Liver (tissue), 9 donors: Measurements from ENCODE around the gene IRF3. TPM values are rescaled to one million over a fixed set of nuclear protein-coding genes. Genes with fewer than 3 reads are reported as not detected.

Experiments
- DNase-seq: peaks from one replicate; pipeline ENCODE4 v3.0.0-alpha.2; 2017; ENCODE audit warnings: low spot score
- H3K27ac ChIP-seq, 2 donors: one replicate each; pipeline ENCODE4 v1.7.0; 2013; ENCODE audit warnings: inconsistent platforms in 2 of 2, low read length in 2 of 2, control low read depth in 1 of 2, low read depth in 1 of 2, mild to moderate bottlenecking in 1 of 2
- H3K27me3 ChIP-seq, 4 donors: one replicate each; pipeline versions ENCODE4 v1.6.1 to v1.7.0; 2013; ENCODE audit warnings: low read length in 3 of 4, inconsistent platforms in 1 of 4, mild to moderate bottlenecking in 1 of 4, moderate library complexity in 1 of 4; ENCODE audit not compliant: control insufficient read depth in 4 of 4, insufficient read depth in 4 of 4
- H3K36me3 ChIP-seq, 4 donors: one replicate each; pipeline versions ENCODE4 v1.6.1 to v1.7.0; 2013; ENCODE audit warnings: low read length in 3 of 4, mild to moderate bottlenecking in 3 of 4, low read depth in 1 of 4, moderate library complexity in 1 of 4; ENCODE audit not compliant: control insufficient read depth in 4 of 4, insufficient read depth in 3 of 4
- H3K4me1 ChIP-seq, 4 donors: one replicate each; pipeline versions ENCODE4 v1.6.1 to v1.7.0; 2013; ENCODE audit warnings: low read length in 3 of 4, mild to moderate bottlenecking in 3 of 4, moderate library complexity in 1 of 4; ENCODE audit not compliant: control insufficient read depth in 4 of 4, insufficient read depth in 4 of 4
- H3K4me3 ChIP-seq, 3 donors: one replicate each; pipeline versions ENCODE4 v1.6.1 to v1.7.0; 2013; ENCODE audit warnings: low read length in 3 of 3, control low read depth in 1 of 3, low read depth in 1 of 3, mild to moderate bottlenecking in 1 of 3
- H3K9ac ChIP-seq, 2 donors: one replicate each; pipeline ENCODE4 v1.7.0; 2013; ENCODE audit warnings: low read length in 2 of 2, mild to moderate bottlenecking in 2 of 2, moderate library complexity in 2 of 2, control low read depth in 1 of 2, low read depth in 1 of 2
- H3K9me3 ChIP-seq, 4 donors: one replicate each; pipeline versions ENCODE4 v1.6.1 to v1.7.0; 2013; ENCODE audit warnings: low read length in 3 of 4; ENCODE audit not compliant: control insufficient read depth in 4 of 4
- ATF3 ChIP-seq: IDR thresholded peaks from 2 replicates; pipeline ENCODE4 v1.6.1; 2016; ENCODE audit warnings: antibody characterized with exemption
- CTCF ChIP-seq: fragments of 150-350 bp; IDR thresholded peaks from 2 replicates; pipeline ENCODE4 v1.5.1; 2017; ENCODE audit warnings: improper control_type of control experiment, low read depth, low read length; ENCODE audit not compliant: missing input control
- EGR1 ChIP-seq, 2 donors: IDR thresholded peaks; 2 replicates each; pipeline ENCODE4 v1.6.1; 2016 to 2018; ENCODE audit warnings: antibody characterized with exemption in 2 of 2, low read depth in 2 of 2
- FOXA1 ChIP-seq: IDR thresholded peaks from 2 replicates; pipeline ENCODE4 v1.6.1; 2016; ENCODE audit warnings: antibody characterized with exemption
- FOXA2 ChIP-seq: IDR thresholded peaks from 2 replicates; pipeline ENCODE4 v1.6.1; 2016; ENCODE audit warnings: antibody characterized with exemption
- GABPA ChIP-seq, 2 donors: IDR thresholded peaks in 1 of 2; conservative IDR thresholded peaks in 1 of 2; 2 replicates each; pipeline ENCODE4 v1.6.1; 2016; ENCODE audit warnings: antibody characterized with exemption in 2 of 2, mild to moderate bottlenecking in 1 of 2, moderate library complexity in 1 of 2
- HNF4A ChIP-seq, 2 donors: conservative IDR thresholded peaks; 2 replicates each; pipeline ENCODE4 v1.6.1; 2016; ENCODE audit warnings: antibody characterized with exemption in 2 of 2, mild to moderate bottlenecking in 2 of 2
- HNF4G ChIP-seq: IDR thresholded peaks from 2 replicates; pipeline ENCODE4 v1.6.1; 2016; ENCODE audit warnings: antibody characterized with exemption
- JUND ChIP-seq, 2 donors: IDR thresholded peaks; 2 replicates each; pipeline ENCODE4 v1.6.1; 2016; ENCODE audit warnings: antibody characterized with exemption in 2 of 2
- MAX ChIP-seq: IDR thresholded peaks from 2 replicates; pipeline ENCODE4 v1.6.1; 2016; ENCODE audit warnings: antibody characterized with exemption
- NR2F2 ChIP-seq: IDR thresholded peaks from 2 replicates; pipeline ENCODE4 v1.6.1; 2016; ENCODE audit warnings: antibody characterized with exemption
- RAD21 ChIP-seq, 2 donors: IDR thresholded peaks; 2 replicates each; pipeline ENCODE4 v1.6.1; 2016; ENCODE audit warnings: antibody characterized with exemption in 2 of 2, mild to moderate bottlenecking in 2 of 2
- REST ChIP-seq: IDR thresholded peaks from 2 replicates; pipeline ENCODE4 v1.6.1; 2016; ENCODE audit warnings: antibody characterized with exemption, mild to moderate bottlenecking
- RXRA ChIP-seq, 2 donors: IDR thresholded peaks; 2 replicates each; pipeline ENCODE4 v1.6.1; 2017 to 2018; ENCODE audit warnings: antibody characterized with exemption in 2 of 2, mild to moderate bottlenecking in 1 of 2
- SP1 ChIP-seq: IDR thresholded peaks from 2 replicates; pipeline ENCODE4 v1.6.1; 2018; ENCODE audit warnings: antibody characterized with exemption, mild to moderate bottlenecking
- TAF1 ChIP-seq: conservative IDR thresholded peaks from 2 replicates; pipeline ENCODE4 v1.6.1; 2016; ENCODE audit warnings: antibody characterized with exemption, mild to moderate bottlenecking
- YY1 ChIP-seq: IDR thresholded peaks from 2 replicates; pipeline ENCODE4 v1.6.1; 2016; ENCODE audit warnings: antibody characterized with exemption, mild to moderate bottlenecking
- ZBTB33 ChIP-seq: IDR thresholded peaks from 2 replicates; pipeline ENCODE4 v1.6.1; 2016; ENCODE audit warnings: antibody characterized with exemption
- WGBS: extraction: QIAGEN DNeasy Blood & Tissue Kit; methylation state at CpG from one replicate; pipeline ENCODE4 v1.1.7; 2013; 5-methylcytosine and 5-hydroxymethylcytosine counted together
- polyA plus RNA-seq, 2 donors: library from polyadenylated mRNA; stranded (reverse) in 1 of 2; unstranded in 1 of 2; fragments of 200-250 nt in 1 of 2; fragments of >200 nt in 1 of 2; fragmentation: Nextera tagmentation in 1 of 2; extraction: Ambion mirVana in 1 of 2; gene quantifications; one replicate each; pipeline versions ENCODE4 v1.2.1 to v1.2.3, GENCODE V29; 2013 to 2015
- total RNA-seq, 2 donors: library from RNA; depleted of rRNA; stranded (reverse); fragments of >200 nt; gene quantifications; one replicate each; pipeline ENCODE4 v1.2.3, GENCODE V29; 2014
- donor health status: healthy.
- donor health status: healthy.
- donor health status: healthy.
- donor health status: healthy.
- donor health status: healthy.

The IRF3 gene
- total and polyA plus RNA-seq, 4 donors = 18.2 to 33.6 (median 28.1) TPM

GRCh38 chr19:49699364-49699763, 33.7 kb upstream of the IRF3 start (continued):
- TF ChIP-seq GABPA (IDR thresholded peaks at IDR 0.05 in 1 of 2, conservative IDR thresholded peaks at IDR 0.05 in 1 of 2) (no peak), TAF1 (no peak), ZBTB33 (no peak), RXRA (IDR thresholded peaks at IDR 0.05) (no peak), CTCF (no peak), ATF3 (no peak), FOXA1 (no peak), HNF4G (no peak)

GRCh38 chr19:49696865-49697264, 31.2 kb upstream of the IRF3 start:
- WGBS = 92% methylated on average over 7 of the region's 7 CpGs
- no peaks in the 10 kb centered on the region for H3K4me1 ChIP-seq
- H3K9me3 ChIP-seq = no peaks in the 10 kb centered on the region
- H3K36me3 ChIP-seq = no peaks in the 10 kb centered on the region
- DNase-seq = no peak
- H3K9ac ChIP-seq = no peak overlapping the region
- no peak for TF ChIP-seq YY1
- no peak for TF ChIP-seq RAD21 (IDR thresholded peaks at IDR 0.05)
- no peak for TF ChIP-seq EGR1 (IDR thresholded peaks at IDR 0.05; ENCODE audit: low read depth in 2 of 2)
- TF ChIP-seq GABPA (IDR thresholded peaks at IDR 0.05 in 1 of 2, conservative IDR thresholded peaks at IDR 0.05 in 1 of 2) = no peak
- TF ChIP-seq MAX = no peak
- no peak for TF ChIP-seq JUND (IDR thresholded peaks at IDR 0.05)
- no peak for TF ChIP-seq ATF3
- no peak for TF ChIP-seq REST
- no peak for TF ChIP-seq TAF1
- no peak for TF ChIP-seq CTCF
- no peak for TF ChIP-seq HNF4A (conservative IDR thresholded peaks at IDR 0.05)
- TF ChIP-seq FOXA1 = no peak
- TF ChIP-seq RXRA (IDR thresholded peaks at IDR 0.05) = no peak
- no peak for TF ChIP-seq NR2F2
- no peak for TF ChIP-seq SP1
- no peak for TF ChIP-seq HNF4G
- TF ChIP-seq FOXA2 = no peak
- TF ChIP-seq ZBTB33 = no peak
- no peaks in the 10 kb centered on the region for H3K27me3 ChIP-seq
- H3K4me3 ChIP-seq = no peak overlapping the region
- no peak overlapping the region for H3K27ac ChIP-seq
